HCT116 (cell line): ENCODE results near the gene LCN1. TPM values are rescaled to one million over a fixed set of nuclear protein-coding genes. Genes with fewer than 3 reads are reported as not detected.

ENCODE experiments used
- ATAC-seq: fragments of 200-7000 bp; cut with Tn5 transposase; 2 replicates; pipeline ENCODE4 v1.9.1; 2020; ENCODE audit warnings: mild to moderate bottlenecking, moderate library complexity
- BruUV-seq: library from RNA; stranded (reverse); fragments of 400-500 nt; replicated peaks from 2 replicates; lab custom pipeline; 2021; lab: Mats Ljungman, UMichigan
- CTCF ChIA-PET: fragments of 300-600 bp; sonication (Branson Sonifier 250); formaldehyde crosslinking; loops from one replicate; lab custom pipeline; 2021; ENCODE audit warnings: antibody characterized with exemption; lab: Charles Lee
- POLR2A ChIA-PET: fragments of 300-600, 350-600 bp; sonication (Branson Sonifier 250); formaldehyde crosslinking; loops from one replicate; lab custom pipeline; 2021; ENCODE audit warnings: antibody characterized with exemption; lab: Charles Lee
- RAD21 ChIA-PET, 2 experiments: fragments of 300-600 bp; sonication (Branson Sonifier 250); formaldehyde crosslinking; loops; one replicate each; lab custom pipeline; 2023; ENCODE audit warnings: low total read pairs in 2 of 2; ENCODE audit not compliant: uncharacterized antibody in 2 of 2, unreplicated experiment in 2 of 2, low non-redundant PET in 1 of 2; lab: Charles Lee
- DNase-seq: peaks from one replicate; pipeline ENCODE4 v3.0.0-alpha.2; 2010; ENCODE audit warnings: low read depth, low spot score
- H2AFZ ChIP-seq: fragments of 200-600 bp; shearing (Covaris generic), sonication (generic); 2 replicates; pipeline ENCODE4 v1.6.1; 2017; ENCODE audit warnings: low read depth, mixed run types, mixed read lengths, antibody characterized with exemption, low read length; ENCODE audit not compliant: poor library complexity, severe bottlenecking
- H3K27ac ChIP-seq: 2 replicates; pipeline ENCODE4 v1.5.1; 2012; ENCODE audit warnings: low read depth, low read length
- H3K27me3 ChIP-seq: fragments of 200-600 bp; sonication (generic); 2 replicates; pipeline ENCODE4 v1.6.1; 2016; ENCODE audit warnings: mixed run types, low read length, mixed read lengths; ENCODE audit not compliant: insufficient read depth
- H3K36me3 ChIP-seq, 2 experiments: fragments of 200-500 bp in 1 of 2; fragments of 200-600 bp in 1 of 2; sonication (Bioruptor generic) in 1 of 2; sonication (generic) in 1 of 2; 2 replicates each; pipeline versions ENCODE4 v1.5.1 to v1.6.1; 2014 to 2016; ENCODE audit warnings: low read length in 2 of 2, inconsistent platforms in 1 of 2, mixed read lengths in 1 of 2, mixed run types in 1 of 2; ENCODE audit not compliant: insufficient read depth in 2 of 2, control insufficient read depth in 1 of 2
- H3K4me1 ChIP-seq, 2 experiments: fragments of 200-600 bp in 1 of 2; sonication (generic) in 1 of 2; 2 replicates each; pipeline versions ENCODE4 v1.5.1 to v1.6.1; 2012 to 2017; ENCODE audit warnings: low read length in 2 of 2, inconsistent platforms in 1 of 2, mild to moderate bottlenecking in 1 of 2, mixed read lengths in 1 of 2, mixed run types in 1 of 2, moderate library complexity in 1 of 2; ENCODE audit not compliant: insufficient read depth in 2 of 2, control insufficient read depth in 1 of 2
- H3K4me2 ChIP-seq: fragments of 200-600 bp; sonication (generic); 2 replicates; pipeline ENCODE4 v1.6.1; 2017; ENCODE audit warnings: mixed run types, low read length, mixed read lengths
- H3K4me3 ChIP-seq, 2 experiments: fragments of 200-600 bp in 1 of 2; sonication (generic) in 1 of 2; replicated peaks in 1 of 2; 2 replicates each; pipeline ENCODE4 v1.5.1; 2011 to 2016; ENCODE audit warnings: low read length in 2 of 2, control low read depth in 1 of 2, low read depth in 1 of 2, mild to moderate bottlenecking in 1 of 2, mixed read lengths in 1 of 2, mixed run types in 1 of 2
- H3K79me2 ChIP-seq: fragments of 200-600 bp; sonication (generic); 2 replicates; pipeline ENCODE4 v1.6.1; 2017; ENCODE audit warnings: mild to moderate bottlenecking, mixed run types, low read length, moderate library complexity, mixed read lengths; ENCODE audit not compliant: insufficient read depth
- H3K9ac ChIP-seq: fragments of 200-600 bp; sonication (generic); 2 replicates; pipeline ENCODE4 v1.6.1; 2016; ENCODE audit warnings: low read length, mixed read lengths
- H3K9me2 ChIP-seq: fragments of 200-600 bp; sonication (generic), shearing (Covaris generic); 2 replicates; pipeline ENCODE4 v1.6.1; 2017; ENCODE audit warnings: mixed run types, mild to moderate bottlenecking, moderate library complexity; ENCODE audit not compliant: insufficient read depth
- H3K9me3 ChIP-seq, 2 experiments: fragments of 200-500 bp in 1 of 2; fragments of 200-600 bp in 1 of 2; sonication (Bioruptor generic) in 1 of 2; sonication (generic) in 1 of 2; 2 replicates each; pipeline ENCODE4 v1.6.1; 2014 to 2017; ENCODE audit warnings: low read length in 2 of 2, mixed read lengths in 2 of 2, inconsistent platforms in 1 of 2, low read depth in 1 of 2, mild to moderate bottlenecking in 1 of 2, mixed run types in 1 of 2, moderate library complexity in 1 of 2; ENCODE audit not compliant: control insufficient read depth in 1 of 2, insufficient read depth in 1 of 2
- H4K20me1 ChIP-seq: fragments of 200-600 bp; sonication (generic), shearing (Covaris generic); 2 replicates; pipeline ENCODE4 v1.6.1; 2017; ENCODE audit warnings: mixed run types, mild to moderate bottlenecking, moderate library complexity; ENCODE audit not compliant: insufficient read depth
- ATF3 ChIP-seq: IDR thresholded peaks from 2 replicates; pipeline ENCODE4 v1.6.1; 2012
- CEBPB ChIP-seq: IDR thresholded peaks from 2 replicates; pipeline ENCODE4 v1.6.1; 2012; ENCODE audit warnings: low read depth
- CTCF ChIP-seq, 3 experiments: fragments of 200-600 bp in 1 of 3; sonication (generic) in 1 of 3; IDR thresholded peaks in 2 of 3; conservative IDR thresholded peaks in 1 of 3; 2 replicates each; pipeline ENCODE4 v1.5.1; 2012 to 2017; ENCODE audit warnings: low read depth in 2 of 3, low read length in 2 of 3, antibody characterized with exemption in 1 of 3, borderline replicate concordance in 1 of 3, control low read depth in 1 of 3, mild to moderate bottlenecking in 1 of 3, mixed read lengths in 1 of 3, mixed run types in 1 of 3, moderate library complexity in 1 of 3; ENCODE audit not compliant: insufficient read depth in 1 of 3
- ELF1 ChIP-seq: IDR thresholded peaks from 2 replicates; pipeline ENCODE4 v1.6.1; 2012; ENCODE audit warnings: low read depth, borderline replicate concordance
- EZH2 ChIP-seq: fragments of 200-600 bp; sonication (generic); IDR thresholded peaks from 2 replicates; pipeline ENCODE4 v1.6.1; 2017; ENCODE audit warnings: antibody characterized with exemption, mixed run types
- EZH2phosphoT487 ChIP-seq: fragments of 200-600 bp; IDR thresholded peaks from 2 replicates; pipeline ENCODE4 v1.6.1; 2018; ENCODE audit warnings: antibody characterized with exemption, borderline replicate concordance
- FOSL1 ChIP-seq: IDR thresholded peaks from 2 replicates; pipeline ENCODE4 v1.6.1; 2012; ENCODE audit warnings: low read depth
- JUND ChIP-seq: IDR thresholded peaks from 2 replicates; pipeline ENCODE4 v1.6.1; 2012
- MAX ChIP-seq: IDR thresholded peaks from 2 replicates; pipeline ENCODE4 v1.6.1; 2012
- POLR2AphosphoS5 ChIP-seq: IDR thresholded peaks from 2 replicates; pipeline ENCODE4 v1.6.1; 2011; ENCODE audit warnings: mild to moderate bottlenecking, low read depth, low read length, moderate library complexity
- SIN3A ChIP-seq: IDR thresholded peaks from 2 replicates; pipeline ENCODE4 v1.6.1; 2012; ENCODE audit warnings: low read depth
- SP1 ChIP-seq: IDR thresholded peaks from 2 replicates; pipeline ENCODE4 v1.6.1; 2012; ENCODE audit warnings: low read depth
- SRF ChIP-seq: IDR thresholded peaks from 2 replicates; pipeline ENCODE4 v1.6.1; 2012; ENCODE audit warnings: low read depth
- YY1 ChIP-seq: IDR thresholded peaks from 2 replicates; pipeline ENCODE4 v1.6.1; 2011; ENCODE audit warnings: low read length, low read depth, moderate library complexity, mild to moderate bottlenecking; ENCODE audit not compliant: insufficient replicate concordance; ENCODE audit errors: extremely low read depth
- ZBTB33 ChIP-seq: IDR thresholded peaks from 2 replicates; pipeline ENCODE4 v1.6.1; 2011; ENCODE audit warnings: mild to moderate bottlenecking, low read length, moderate library complexity; ENCODE audit not compliant: insufficient replicate concordance; ENCODE audit errors: extremely low read depth
- ZFX ChIP-seq: fragments of 450-650 bp; IDR thresholded peaks from 2 replicates; pipeline ENCODE4 v1.6.1; 2017
- intact Hi-C: fragments of 100-400 bp; cut with micrococcal nuclease; formaldehyde crosslinking; loops from 2 replicates; pipeline ENCODE4 v1.10.0; 2022
- total RNA-seq: library from RNA; stranded (reverse); gene quantifications from one replicate; pipeline ENCODE4 v1.2.1, GENCODE V29; 2021; ENCODE audit not compliant: unreplicated experiment

Gene LCN1
- total RNA-seq, 1 experiment from 2014 or later: not detected

- no peak for TF ChIP-seq ATF3
- TF ChIP-seq, all 23 proteins: peak for 0
These were observed 38.4 kb downstream of the LCN1 start (continued) for GRCh38 chr9:135559606-135560005.

GRCh38 chr9:135561391-135562234 lies 40.4 kb downstream of the LCN1 start, which contains the start of gene PAEP:
PAEP (plus strand) TSS chr9:135561756.
- TF ChIP-seq SP1 (no peak), MAX (no peak), SRF (no peak), CTCF (IDR thresholded peaks at IDR 0.05 in 2 of 3, conservative IDR thresholded peaks at IDR 0.05 in 1 of 3; ENCODE audit: borderline replicate concordance in 1 of 3, insufficient read depth in 1 of 3, low read depth in 2 of 3, low read length in 2 of 3) (no peak), EZH2 (no peak), ZFX (no peak), EZH2phosphoT487 (no peak), POLR2AphosphoS5 (no peak), CEBPB (no peak), ZBTB33 (no peak), SIN3A (no peak), JUND (no peak), YY1 (no peak), FOSL1 (no peak), ELF1 (no peak)
- no peak for ATAC-seq
- no peak within 1 kb of the TSS for H3K9ac ChIP-seq
- no peaks in the 10 kb centered on the region for H3K9me2 ChIP-seq
- ChIA-PET POLR2A (no interaction called here), RAD21 (no interaction called here), CTCF (no interaction called here)
- no peaks in the 10 kb centered on the region for H3K4me1 ChIP-seq
- BruUV-seq: no TSS peak
- no peaks in the 10 kb centered on the region for H3K36me3 ChIP-seq
- intact Hi-C loops: no loop called here
- no peaks in the 10 kb centered on the region for H3K9me3 ChIP-seq
- H2AFZ ChIP-seq: no peak within 1 kb of the TSS
- H3K79me2 ChIP-seq: no peaks in the 10 kb centered on the region
- no peak within 1 kb of the TSS for H3K4me3 ChIP-seq
- H3K27me3 ChIP-seq: 0 out of 2 replicates have a peak, but pooled peaks cover 1% of the 10 kb centered on the region
- no peak within 1 kb of the TSS for H3K4me2 ChIP-seq
- no peaks in the 10 kb centered on the region for H4K20me1 ChIP-seq
- no peak within 1 kb of the TSS for H3K27ac ChIP-seq
- DNase-seq: no peak
